H1 (cell line): ENCODE results near the gene SVEP1. TPM values are rescaled to one million over a fixed set of nuclear protein-coding genes. Genes with fewer than 3 reads are reported as not detected.

Experiments
- CTCF ChIA-PET: fragments of 300-600 bp; sonication (Branson Sonifier 250); formaldehyde crosslinking; loops from one replicate; lab custom pipeline; 2021; ENCODE audit not compliant: partially characterized antibody; lab: Charles Lee
- POLR2A ChIA-PET: fragments of 300-600 bp; sonication (Branson Sonifier 250); formaldehyde crosslinking; loops from one replicate; lab custom pipeline; 2021; ENCODE audit warnings: inconsistent platforms; ENCODE audit not compliant: partially characterized antibody; lab: Charles Lee
- DNase-seq, 2 experiments: peaks; one replicate each; pipeline versions ENCODE4 v3.0.0 to v3.0.0-alpha.2; 2010 to 2022; ENCODE audit warnings: low spot score in 2 of 2, low read depth in 1 of 2, mixed read lengths in 1 of 2
- FAIRE-seq: peaks from 2 replicates; lab custom pipeline; 2011; peaks lifted over from hg19 to GRCh38; lab: Jason Lieb, UNC
- H2AFZ ChIP-seq: 2 replicates; pipeline ENCODE4 v1.8.1; 2012; ENCODE audit warnings: low read length, inconsistent platforms
- H2AK5ac ChIP-seq: 2 replicates; pipeline ENCODE4 v1.6.1; 2013; ENCODE audit warnings: low read depth, low read length
- H2BK120ac ChIP-seq: replicated peaks from 2 replicates; pipeline ENCODE3; 2013; ENCODE audit warnings: low read depth, low read length, inconsistent platforms
- H2BK12ac ChIP-seq: 2 replicates; pipeline ENCODE4 v1.6.1; 2013; ENCODE audit warnings: low read depth, low read length
- H2BK15ac ChIP-seq: 2 replicates; pipeline ENCODE4 v1.6.1; 2013; ENCODE audit warnings: low read length
- H2BK20ac ChIP-seq: 2 replicates; pipeline ENCODE4 v1.6.1; 2013; ENCODE audit warnings: low read length
- H2BK5ac ChIP-seq: 2 replicates; pipeline ENCODE4 v1.6.1; 2013; ENCODE audit warnings: low read depth, low read length
- H3K14ac ChIP-seq: 2 replicates; pipeline ENCODE4 v1.6.1; 2013; ENCODE audit warnings: inconsistent platforms; ENCODE audit not compliant: insufficient read length
- H3K18ac ChIP-seq: 2 replicates; pipeline ENCODE4 v1.6.1; 2013; ENCODE audit warnings: low read length; ENCODE audit errors: extremely low read depth
- H3K23ac ChIP-seq: 2 replicates; pipeline ENCODE4 v1.6.1; 2013; ENCODE audit warnings: inconsistent platforms; ENCODE audit not compliant: insufficient read length
- H3K23me2 ChIP-seq: 2 replicates; pipeline ENCODE4 v1.6.1; 2013; ENCODE audit warnings: low read depth, low read length
- H3K27ac ChIP-seq: 2 replicates; pipeline ENCODE4 v1.6.1; 2011; ENCODE audit warnings: low read depth, low read length, inconsistent platforms
- H3K27me3 ChIP-seq, 4 experiments: replicated peaks in 1 of 4; 1 replicate in 1 of 4; 2 replicates in 3 of 4; pipeline versions ENCODE4 v1.6.1 to v1.8.1; 2011 to 2013; ENCODE audit warnings: low read length in 3 of 4, mild to moderate bottlenecking in 3 of 4, inconsistent platforms in 2 of 4, mixed read lengths in 2 of 4, moderate library complexity in 1 of 4; ENCODE audit not compliant: control insufficient read depth in 3 of 4, insufficient read depth in 3 of 4; ENCODE audit errors: extremely low read depth in 1 of 4
- H3K36me3 ChIP-seq, 4 experiments: 2 replicates each; pipeline versions ENCODE4 v1.6.1 to v1.8.1; 2011 to 2013; ENCODE audit warnings: mild to moderate bottlenecking in 4 of 4, low read length in 3 of 4, moderate library complexity in 2 of 4, control low read depth in 1 of 4, inconsistent platforms in 1 of 4; ENCODE audit not compliant: insufficient read depth in 4 of 4, control insufficient read depth in 2 of 4
- H3K4ac ChIP-seq: replicated peaks from 2 replicates; pipeline ENCODE3; 2013; ENCODE audit warnings: low read length, low read depth, mixed read lengths, inconsistent platforms; ENCODE audit not compliant: insufficient read length
- H3K4me1 ChIP-seq, 4 experiments: replicated peaks in 1 of 4; 1 replicate in 1 of 4; 2 replicates in 3 of 4; pipeline versions ENCODE4 v1.6.1 to v1.8.1; 2011 to 2013; ENCODE audit warnings: low read length in 3 of 4, inconsistent platforms in 2 of 4, mixed read lengths in 1 of 4; ENCODE audit not compliant: insufficient read depth in 4 of 4, control insufficient read depth in 3 of 4
- H3K4me2 ChIP-seq, 2 experiments: 2 replicates each; pipeline versions ENCODE4 v1.6.1 to v1.8.1; 2011 to 2013; ENCODE audit warnings: low read depth in 2 of 2, low read length in 2 of 2, control low read depth in 1 of 2, inconsistent platforms in 1 of 2, mild to moderate bottlenecking in 1 of 2; ENCODE audit not compliant: insufficient read depth in 1 of 2
- H3K4me3 ChIP-seq, 4 experiments: fragments of 200-600, 300-600 bp in 1 of 4; sonication (generic), shearing (Covaris generic), sonication (Bioruptor Twin) in 1 of 4; 2 replicates each; pipeline versions ENCODE4 v1.5.1 to v1.8.1; 2011 to 2016; ENCODE audit warnings: low read length in 4 of 4, low read depth in 3 of 4, control low read depth in 2 of 4, inconsistent platforms in 2 of 4, mild to moderate bottlenecking in 2 of 4, mixed read lengths in 1 of 4, moderate library complexity in 1 of 4; ENCODE audit not compliant: insufficient read depth in 2 of 4; ENCODE audit errors: extremely low read depth in 1 of 4
- H3K56ac ChIP-seq: replicated peaks from 2 replicates; pipeline ENCODE3; 2013; ENCODE audit warnings: low read depth, mild to moderate bottlenecking, mixed read lengths, low read length, inconsistent platforms; ENCODE audit not compliant: insufficient read length
- H3K79me1 ChIP-seq: 2 replicates; pipeline ENCODE4 v1.6.1; 2013; ENCODE audit warnings: low read depth, low read length, control low read depth
- H3K79me2 ChIP-seq, 2 experiments: 2 replicates each; pipeline versions ENCODE4 v1.6.1 to v1.8.1; 2012 to 2013; ENCODE audit warnings: low read length in 2 of 2, mild to moderate bottlenecking in 2 of 2, inconsistent platforms in 1 of 2; ENCODE audit not compliant: insufficient read depth in 2 of 2, control insufficient read depth in 1 of 2
- H3K9ac ChIP-seq, 4 experiments: replicated peaks in 1 of 4; 1 replicate in 1 of 4; 2 replicates in 3 of 4; pipeline versions ENCODE4 v1.6.1 to v1.8.1; 2011 to 2013; ENCODE audit warnings: low read depth in 3 of 4, low read length in 3 of 4, control low read depth in 2 of 4, mild to moderate bottlenecking in 2 of 4, moderate library complexity in 2 of 4, inconsistent platforms in 1 of 4; ENCODE audit errors: extremely low read depth in 1 of 4
- H3K9me3 ChIP-seq, 2 experiments: 2 replicates each; pipeline versions ENCODE4 v1.6.1 to v1.8.1; 2012 to 2013; ENCODE audit warnings: mild to moderate bottlenecking in 2 of 2, moderate library complexity in 2 of 2, control low read depth in 1 of 2, inconsistent platforms in 1 of 2, low read depth in 1 of 2, low read length in 1 of 2, mixed read lengths in 1 of 2; ENCODE audit not compliant: insufficient read depth in 2 of 2
- H4K20me1 ChIP-seq, 2 experiments: replicated peaks in 1 of 2; 2 replicates each; pipeline versions ENCODE3 to v1.8.1; 2011 to 2013; ENCODE audit warnings: inconsistent platforms in 2 of 2, low read length in 2 of 2, mild to moderate bottlenecking in 1 of 2; ENCODE audit not compliant: insufficient read depth in 2 of 2, control insufficient read depth in 1 of 2
- H4K5ac ChIP-seq: 2 replicates; pipeline ENCODE4 v1.6.1; 2013; ENCODE audit warnings: low read length, low read depth, mixed read lengths, inconsistent platforms; ENCODE audit not compliant: insufficient read length
- H4K8ac ChIP-seq: 2 replicates; pipeline ENCODE4 v1.8.0; 2013; ENCODE audit warnings: mild to moderate bottlenecking, moderate library complexity, low read length, inconsistent platforms; ENCODE audit not compliant: insufficient read depth; ENCODE audit errors: extremely low read depth
- H4K91ac ChIP-seq: replicated peaks from 2 replicates; pipeline ENCODE3; 2013; ENCODE audit warnings: low read length, mixed read lengths, inconsistent platforms; ENCODE audit not compliant: insufficient read length
- CREB1 ChIP-seq: IDR thresholded peaks from 2 replicates; pipeline ENCODE4 v1.6.1; 2012; ENCODE audit warnings: inconsistent platforms
- E2F6 ChIP-seq: IDR thresholded peaks from 2 replicates; pipeline ENCODE4 v1.6.1; 2012; ENCODE audit warnings: inconsistent platforms
- MAFK ChIP-seq: IDR thresholded peaks from 2 replicates; pipeline ENCODE4 v1.6.1; 2012; ENCODE audit warnings: low read depth, mild to moderate bottlenecking, improper control_type of control experiment, low read length
- polyA plus RNA-seq, 7 experiments: library from polyadenylated mRNA; depleted of rRNA in 3 of 7; stranded (reverse) in 5 of 7; unstranded in 2 of 7; fragments of >200 nt in 5 of 7; fragments of 200-250 nt in 2 of 7; gene quantifications; 1 replicate in 5 of 7; 2 replicates in 1 of 7; 4 replicates in 1 of 7; pipeline versions ENCODE4 v1.2.1 to v1.2.3, GENCODE V29; 2011 to 2013; ENCODE audit warnings: missing spikeins in 2 of 7, mixed read lengths in 2 of 7
- total RNA-seq: library from RNA; stranded (reverse); fragmentation: NEBNext Ultra II Directional; extraction: Animal tissue kit (Norgen Biotek cat#: 25700); gene quantifications from 2 replicates; pipeline ENCODE4 v1.2.1, GENCODE V29; 2021

Gene SVEP1
- total and polyA plus RNA-seq, 2 of the 8 experiments (the other 6 are each of a cell fraction or from before 2014, with no cell fraction given), result 0.11 to 0.37 TPM

- H2BK120ac ChIP-seq, result no peak overlapping the region
- FAIRE-seq, result no peak
- TF ChIP-seq CREB1 (no peak), MAFK (no peak), E2F6 (no peak)
Observed at GRCh38 chr9:110487196-110487595, 92.3 kb downstream of the SVEP1 start.

More at GRCh38 chr9:110487196-110487595, 92.3 kb downstream of the SVEP1 start:
- Histone ChIP-seq H3K9ac (no peak overlapping the region), H3K9me3 (no peaks in the 10 kb centered on the region), H3K23ac (no peak overlapping the region), H2BK15ac (no peak overlapping the region), H4K8ac (no peak overlapping the region), H3K27me3 (no peaks in the 10 kb centered on the region), H3K79me2 (no peaks in the 10 kb centered on the region), H3K79me1 (no peaks in the 10 kb centered on the region), H3K27ac (no peak overlapping the region), H2AK5ac (no peak overlapping the region), H3K18ac (no peak overlapping the region), H4K5ac (no peak overlapping the region), H3K56ac (no peak overlapping the region), H2BK12ac (no peak overlapping the region), H4K91ac (no peak overlapping the region), H3K23me2 (no peaks in the 10 kb centered on the region), H3K4me2 (no peak overlapping the region), H3K4me1 (no peaks in the 10 kb centered on the region), H3K36me3 (no peaks in the 10 kb centered on the region), H2BK5ac (no peak overlapping the region), H2BK20ac (no peak overlapping the region), H3K14ac (no peak overlapping the region), H4K20me1 (no peaks in the 10 kb centered on the region), H3K4me3 (no peak overlapping the region), H3K4ac (no peak overlapping the region), H2AFZ (no peak overlapping the region)
- ChIA-PET POLR2A (no interaction called here), CTCF (interaction anchor here (0.7 to 1.1 kb wide), 2 partner anchors 9 to 303 kb away, joined by 3 to 4 read pairs; no protein-coding TSS in a partner anchor)
- DNase-seq, result no peak
